Articular chondrocyte of knee joint (primary cell): Measurements from ENCODE around the gene SP100. TPM values are rescaled to one million over a fixed set of nuclear protein-coding genes. Genes with fewer than 3 reads are reported as not detected.

Source experiments
- small RNA-seq: library from RNA; depleted of rRNA; stranded (forward); fragments of <200 nt; gene quantifications from one replicate; pipeline ENCODE3, GENCODE V24; 2012
- total RNA-seq: library from RNA; depleted of rRNA; stranded (reverse); fragments of >200 nt; gene quantifications from 2 replicates; pipeline ENCODE4 v1.2.3, GENCODE V29; 2012

The SP100 gene
- 132 and 157 TPM in 2 replicates for total RNA-seq

DNA sequence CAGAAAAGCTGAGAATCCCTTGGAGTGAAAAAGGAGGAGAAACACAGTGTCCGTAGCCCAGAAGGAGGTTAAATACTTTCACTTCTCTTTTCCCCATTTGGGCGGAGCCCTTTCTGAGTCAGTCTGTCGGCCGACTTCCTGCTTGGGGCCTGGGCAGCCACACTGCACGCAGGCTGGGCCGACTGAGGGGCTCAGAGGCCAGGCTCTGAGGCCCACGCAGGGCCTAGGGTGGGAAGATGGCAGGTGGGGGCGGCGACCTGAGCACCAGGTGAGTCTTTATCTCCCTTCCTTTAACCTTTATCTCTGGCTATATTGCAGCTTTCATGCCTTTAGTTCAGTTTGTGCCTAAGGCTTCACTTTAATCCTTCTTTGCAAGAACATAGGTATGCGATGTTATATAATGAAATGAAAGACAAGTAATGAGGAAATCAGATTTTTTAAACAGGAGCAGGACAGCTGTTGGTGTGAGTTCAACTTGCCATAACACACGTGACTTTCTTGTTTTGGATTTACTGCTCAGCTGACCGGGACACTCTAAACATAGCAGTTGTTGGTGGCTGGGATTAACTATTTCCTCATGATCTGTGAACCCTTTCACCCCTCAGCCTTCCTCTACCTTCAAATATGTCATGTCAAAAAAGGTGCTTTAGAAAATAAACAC is at the start of gene SP100:
Gene SP100 (plus strand): TSS at position 141 of the 661 bp plus-strand sequence. CDS start 96 bp downstream, at position 237.

Small RNAs within 50 kb of the gene (small RNA-seq; reads per million reads assigned to genes)
- gene HMGB1P3 (not detected), gene RN7SL834P (not detected), gene RNU6-451P (not detected)

Other genes starting within 250 kb of the SP100 start
- 22.2 and 26.1 TPM in 2 replicates for gene SP110, start 196.2 kb upstream of the SP100 start, total RNA-seq
- 0.26 and 0.43 TPM in 2 replicates for gene SP140, start 190.5 kb upstream of the SP100 start, total RNA-seq
- gene SP140L, start 89.0 kb upstream of the SP100 start, total RNA-seq: 10.1 and 18.9 TPM in 2 replicates